Activated CD4-positive, alpha-beta T cell treated with anti-CD3 and anti-CD28 coated beads, Interleukin-2, amount 10 ng/mL, durations not matched to agents 7 days and 5 days (primary cell): Measurements from ENCODE around the gene SNAP47. TPM values are rescaled to one million over a fixed set of nuclear protein-coding genes. Genes with fewer than 3 reads are reported as not detected.

Experiments
- CTCF ChIA-PET: fragments of 350-600 bp; sonication (Branson Sonifier 250); formaldehyde crosslinking; loops from one replicate; lab custom pipeline; 2021; ENCODE audit warnings: antibody characterized with exemption; lab: Charles Lee
- POLR2A ChIA-PET: fragments of 350-600 bp; sonication (Branson Sonifier 250); formaldehyde crosslinking; loops from one replicate; lab custom pipeline; 2021; ENCODE audit warnings: antibody characterized with exemption; lab: Charles Lee
- DNase-seq: peaks from one replicate; pipeline ENCODE4 v3.0.0-alpha.2; 2020
- H3K27ac Mint-ChIP-seq: one replicate; pipeline ENCODE4 v1.8.0; 2021; ENCODE audit warnings: mild to moderate bottlenecking, moderate library complexity, mixed read lengths
- H3K27me3 Mint-ChIP-seq: one replicate; pipeline ENCODE4 v1.8.0; 2021; ENCODE audit warnings: mixed read lengths
- H3K36me3 Mint-ChIP-seq: one replicate; pipeline ENCODE4 v1.8.0; 2021; ENCODE audit warnings: low read depth, mixed read lengths
- H3K4me1 Mint-ChIP-seq: one replicate; pipeline ENCODE4 v1.8.0; 2021; ENCODE audit warnings: mixed read lengths
- H3K4me3 Mint-ChIP-seq: one replicate; pipeline ENCODE4 v1.8.0; 2021; ENCODE audit warnings: mild to moderate bottlenecking, moderate library complexity, mixed read lengths
- H3K9me3 Mint-ChIP-seq: one replicate; pipeline ENCODE4 v1.8.0; 2021; ENCODE audit warnings: mixed read lengths
- total RNA-seq, 2 experiments: library from RNA; stranded (reverse); gene quantifications; one replicate each; pipeline ENCODE4 v1.2.3, GENCODE V29; 2021

SNAP47 gene
- total RNA-seq, 2 experiments from 2014 or later: 30.3 TPM

DNA sequence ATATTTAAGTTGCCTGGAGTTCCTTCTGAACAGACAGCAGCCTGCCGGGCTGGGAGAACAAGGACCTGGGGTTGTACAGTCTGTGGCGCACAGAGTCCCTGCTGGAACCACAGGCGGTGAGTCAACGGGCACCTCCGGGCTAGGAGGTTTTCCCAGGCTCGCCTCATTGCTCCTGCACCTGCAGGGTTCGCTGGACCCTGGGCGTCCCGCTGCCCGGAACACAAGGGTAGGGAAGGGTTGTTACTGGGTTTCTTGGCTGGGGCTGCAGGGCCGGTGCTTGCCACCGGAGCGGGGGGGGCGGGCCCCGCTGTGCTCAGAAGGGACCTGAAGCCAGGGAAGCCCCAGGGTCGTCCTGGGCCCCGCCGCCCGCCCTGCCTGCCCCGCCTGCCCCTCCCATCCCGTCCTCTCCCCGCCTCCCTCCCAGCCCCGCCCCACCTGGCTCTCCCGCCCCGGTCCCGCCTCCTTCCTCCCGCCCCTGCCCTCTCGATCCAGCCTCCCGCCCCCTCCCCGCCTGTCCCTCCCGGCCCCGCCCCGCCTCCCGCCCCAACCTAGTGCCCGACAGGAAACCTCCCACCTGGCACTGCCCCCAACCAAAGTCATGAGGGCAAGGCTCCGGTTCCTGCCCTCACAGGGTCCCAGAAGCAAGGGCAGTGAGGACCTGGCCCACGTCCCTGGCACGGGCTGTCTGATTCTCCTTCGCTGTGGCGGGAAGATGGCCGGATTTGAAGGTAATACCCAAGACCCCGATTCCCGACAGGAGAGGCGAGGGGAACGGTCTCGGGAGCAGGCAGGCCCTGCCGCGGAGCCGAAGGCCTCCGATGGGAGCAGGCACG is 7.0 kb upstream of the SNAP47 start:
- Mint-ChIP-seq H3K4me3 (peak overlapping the region; percentile 71), H3K36me3 (peaks cover 3% of the 10 kb centered on the region), H3K27me3 (peaks cover 14% of the 10 kb centered on the region), H3K4me1 (peaks cover 21% of the 10 kb centered on the region), H3K27ac (peak overlapping the region; percentile 77), H3K9me3 (peaks cover 10% of the 10 kb centered on the region)
- peak; percentile 67 for DNase-seq
- POLR2A ChIA-PET: no interaction called here
- CTCF ChIA-PET: no interaction called here

DNA sequence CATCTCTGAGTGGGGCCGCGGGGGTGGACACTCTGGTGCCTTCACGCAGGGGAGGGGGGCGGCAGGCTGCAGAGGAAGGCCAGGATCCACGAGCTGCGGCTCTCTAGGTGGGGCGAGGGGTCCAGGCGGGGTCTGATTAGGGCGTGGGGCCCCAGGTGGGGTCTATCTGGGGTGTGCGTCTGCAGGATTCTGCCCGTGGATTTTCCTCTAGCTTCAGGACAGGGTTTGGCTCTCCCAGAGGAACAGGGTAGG is 6.4 kb upstream of the SNAP47 start:
- Mint-ChIP-seq H3K4me1 (peaks cover 26% of the 10 kb centered on the region), H3K27ac (peak overlapping the region; percentile 54), H3K27me3 (peaks cover 14% of the 10 kb centered on the region), H3K36me3 (peaks cover 6% of the 10 kb centered on the region), H3K9me3 (peaks cover 8% of the 10 kb centered on the region), H3K4me3 (peak overlapping the region; percentile 71)
- ChIA-PET CTCF (interaction anchor here (1.1 kb wide), 1 partner anchor 16 kb away, joined by 3 read pairs; no protein-coding TSS in a partner anchor), POLR2A (no interaction called here)
- DNase-seq: no peak

DNA sequence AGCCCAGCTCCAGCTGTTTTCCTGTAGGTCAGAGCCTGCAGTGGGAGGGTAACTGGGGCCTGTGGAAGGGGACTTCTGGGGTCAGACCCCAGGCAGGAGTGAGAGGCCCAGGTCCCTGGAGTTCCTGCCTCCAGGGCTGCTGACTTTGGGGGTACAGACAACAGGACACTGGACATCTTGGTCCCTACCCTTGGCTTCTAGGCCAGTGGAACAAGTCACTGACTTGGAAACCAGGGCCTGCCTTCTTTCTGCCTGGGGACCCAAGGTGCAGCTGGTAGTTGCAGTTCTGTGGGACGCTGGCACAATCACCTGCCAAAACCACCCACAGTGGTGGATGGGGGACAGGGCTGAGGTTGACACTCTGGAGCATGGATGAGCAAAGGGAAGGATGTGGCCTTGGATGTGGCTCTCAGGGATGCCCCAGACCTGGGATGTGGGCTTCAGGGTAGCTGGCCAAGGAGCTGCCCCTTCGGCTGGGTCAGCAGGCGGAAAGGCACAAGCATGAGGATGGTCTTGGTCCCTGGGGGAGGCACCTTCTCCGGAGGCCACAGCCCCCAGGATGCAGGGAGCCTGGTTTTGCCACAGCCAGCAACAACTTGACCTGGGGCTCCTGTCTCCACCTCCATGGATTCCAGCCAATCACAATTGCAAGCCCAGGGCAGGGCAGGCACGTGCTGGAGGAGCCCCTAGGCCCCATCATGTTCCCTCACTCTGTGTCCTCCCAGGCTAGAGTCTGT is 5.9 kb upstream of the SNAP47 start:
- Mint-ChIP-seq H3K27me3 (peaks cover 14% of the 10 kb centered on the region), H3K4me1 (peaks cover 28% of the 10 kb centered on the region)

DNA sequence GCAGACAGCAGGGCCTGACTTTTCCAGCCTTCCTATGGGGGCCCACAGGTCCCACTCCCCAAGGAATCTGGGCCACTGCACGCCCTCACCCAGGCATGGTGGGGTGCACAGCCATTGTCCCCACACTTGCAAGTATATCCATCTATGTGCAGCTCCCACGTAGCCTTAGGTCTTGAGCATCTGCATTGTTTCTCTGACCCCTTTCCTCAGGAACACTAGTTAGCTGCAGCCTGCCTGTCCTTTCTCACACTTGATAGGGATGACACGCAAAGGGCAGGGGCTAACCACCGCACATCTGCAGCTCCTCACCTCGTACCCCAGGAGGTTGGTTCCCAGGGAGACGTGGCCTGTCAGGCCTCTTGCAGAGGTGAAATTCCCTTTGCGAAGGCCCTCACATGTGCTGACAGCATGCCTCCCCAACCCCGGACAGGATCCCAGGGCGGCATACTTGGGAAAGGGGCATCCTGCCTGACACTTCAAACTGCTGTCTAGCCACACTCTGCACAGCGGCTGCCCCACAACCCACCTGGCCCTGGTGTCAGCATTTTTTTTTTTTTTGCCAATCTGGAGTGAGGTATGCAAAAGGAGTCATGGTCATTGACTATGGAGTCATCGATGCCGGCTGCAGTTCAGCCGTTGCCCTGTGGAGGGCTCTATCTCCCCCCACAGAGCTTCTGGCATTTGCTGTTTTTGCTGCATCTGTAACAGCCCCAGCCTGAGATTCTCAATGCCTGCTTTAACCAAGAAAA is 5.2 kb upstream of the SNAP47 start:
- peaks cover 8% of the 10 kb centered on the region for H3K36me3 Mint-ChIP-seq
- H3K4me1 Mint-ChIP-seq: peaks cover 32% of the 10 kb centered on the region
- CTCF ChIA-PET: interaction anchor here (0.6 to 1.3 kb wide), 9 partner anchors 15 to 364 kb away, joined by 3 to 5 read pairs (median 3); no protein-coding TSS in a partner anchor
- H3K4me3 Mint-ChIP-seq: peak overlapping the region; percentile 27
- peaks cover 14% of the 10 kb centered on the region for H3K27me3 Mint-ChIP-seq
- peak; percentile 43 for DNase-seq
- H3K9me3 Mint-ChIP-seq: peaks cover 3% of the 10 kb centered on the region
- POLR2A ChIA-PET: no interaction called here
- no peak overlapping the region for H3K27ac Mint-ChIP-seq

More for the DNA sequence above, 5.9 kb upstream of the SNAP47 start:
- Mint-ChIP-seq H3K36me3 (peaks cover 7% of the 10 kb centered on the region), H3K27ac (peak overlapping the region; percentile 54), H3K4me3 (peak overlapping the region; percentile 71), H3K9me3 (peaks cover 4% of the 10 kb centered on the region)
- DNase-seq: no peak
- POLR2A ChIA-PET: no interaction called here
- CTCF ChIA-PET: interaction anchor here (0.6 to 1.1 kb wide), 3 partner anchors 16 to 364 kb away, joined by 3 to 5 read pairs (median 3); no protein-coding TSS in a partner anchor

DNA sequence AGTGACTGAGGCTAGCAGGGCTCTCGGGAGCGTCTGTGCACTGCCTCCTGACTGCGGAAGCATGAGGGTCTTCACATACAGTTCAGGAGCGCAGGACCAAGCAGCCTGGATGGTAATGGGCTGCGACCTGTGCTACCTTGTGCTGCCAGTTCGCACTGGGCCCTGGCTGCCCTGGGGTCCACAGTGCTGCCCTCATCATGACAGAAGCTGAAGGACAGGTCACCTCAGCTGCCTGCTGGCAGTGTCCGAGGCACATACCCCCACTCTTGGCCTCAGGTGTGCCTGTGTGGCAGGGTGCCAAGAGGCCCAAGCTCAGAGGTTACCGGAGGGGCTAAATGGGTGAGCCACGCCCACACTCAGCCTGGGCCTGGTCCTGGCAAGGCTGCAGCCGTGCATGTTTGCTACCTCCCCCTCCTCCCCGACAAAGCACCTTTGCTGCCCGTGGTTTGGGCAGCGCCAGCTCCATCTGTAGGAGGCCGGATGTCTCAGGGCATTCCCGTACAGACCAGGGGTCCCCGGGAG is 4.5 kb upstream of the SNAP47 start:
- Mint-ChIP-seq H3K27me3 (peaks cover 14% of the 10 kb centered on the region), H3K4me3 (no peak overlapping the region), H3K4me1 (peaks cover 32% of the 10 kb centered on the region), H3K27ac (no peak overlapping the region), H3K9me3 (no peaks in the 10 kb centered on the region), H3K36me3 (peaks cover 8% of the 10 kb centered on the region)
- ChIA-PET CTCF (interaction anchor here (0.7 to 1.3 kb wide), 6 partner anchors 20 to 158 kb away, joined by 3 to 4 read pairs (median 3); no protein-coding TSS in a partner anchor), POLR2A (interaction anchor here (0.6 kb wide), 1 partner anchor 37 kb away, joined by 3 read pairs; no protein-coding TSS in a partner anchor)
- no peak for DNase-seq

DNA sequence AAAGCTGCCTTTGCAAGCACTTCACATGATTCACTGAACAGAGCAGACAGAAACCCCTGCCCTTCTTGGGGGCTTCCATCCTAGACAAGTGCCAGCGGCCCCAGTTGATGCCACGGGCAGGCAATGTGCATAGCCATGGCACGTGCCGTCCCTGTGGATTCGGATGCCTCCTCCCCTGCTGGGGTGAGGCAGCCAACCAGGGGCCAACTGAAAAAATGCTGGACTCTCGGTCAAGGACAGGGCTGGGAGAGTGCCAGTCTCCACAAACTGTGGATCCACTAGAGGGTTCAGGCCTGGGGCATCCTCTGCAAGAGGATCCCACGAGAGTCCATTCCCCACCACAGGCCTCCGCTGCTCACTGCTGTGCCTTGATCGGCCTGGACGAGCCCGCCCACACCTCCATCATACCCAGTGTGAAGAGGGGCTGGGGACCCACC is 4.0 kb upstream of the SNAP47 start:
- Mint-ChIP-seq H3K9me3 (no peaks in the 10 kb centered on the region), H3K4me3 (no peak overlapping the region), H3K27ac (no peak overlapping the region), H3K4me1 (peaks cover 37% of the 10 kb centered on the region), H3K27me3 (peaks cover 13% of the 10 kb centered on the region), H3K36me3 (peaks cover 7% of the 10 kb centered on the region)
- CTCF ChIA-PET: interaction anchor here (1.3 kb wide), 1 partner anchor 35 kb away, joined by 3 read pairs; no protein-coding TSS in a partner anchor
- DNase-seq: no peak
- POLR2A ChIA-PET: interaction anchor here (0.6 kb wide), 1 partner anchor 38 kb away, joined by 3 read pairs; no protein-coding TSS in a partner anchor

DNA sequence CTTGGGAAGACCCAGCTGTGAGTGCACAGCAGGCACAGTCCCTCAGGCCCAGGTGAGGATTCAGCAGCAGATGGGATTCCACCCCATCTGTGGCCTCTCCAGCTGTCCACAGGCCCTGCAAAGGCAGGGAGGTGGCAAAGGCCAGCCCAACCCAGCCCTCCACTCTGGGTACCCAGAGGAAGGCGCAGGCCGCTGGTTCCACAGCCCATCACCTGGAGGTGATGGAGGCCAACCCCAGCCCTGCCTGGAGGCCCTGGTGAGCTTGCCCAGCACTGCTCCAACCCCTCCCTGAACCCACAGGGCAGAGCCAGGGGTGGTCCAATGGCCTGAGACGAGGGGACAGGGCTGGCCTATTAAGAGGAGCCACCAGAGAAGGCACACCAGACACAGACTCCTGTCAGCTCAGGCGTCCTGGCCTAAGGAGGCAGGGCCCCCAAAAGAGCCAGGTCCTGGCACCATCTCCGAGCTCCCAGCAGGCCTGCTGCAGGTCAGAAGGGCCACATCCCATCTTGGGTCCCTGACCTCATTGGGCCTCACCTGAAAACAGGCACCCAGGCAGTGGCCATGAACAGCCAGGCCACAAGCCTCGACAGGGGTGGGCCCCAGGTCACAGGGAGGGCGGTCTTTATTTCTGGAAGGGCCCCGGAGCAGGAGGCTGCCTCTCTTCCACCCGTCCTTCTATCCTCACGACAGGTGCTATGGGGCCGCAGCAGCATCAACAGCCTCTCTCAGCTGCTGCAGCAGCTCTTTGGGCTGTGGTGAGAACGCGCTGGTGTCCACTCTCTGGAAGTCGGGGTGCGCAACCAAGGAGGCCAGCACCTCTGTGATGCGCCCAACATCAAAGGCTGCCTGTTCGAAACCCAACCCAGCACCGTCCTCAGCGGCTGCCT is 3.3 kb upstream of the SNAP47 start:
- Mint-ChIP-seq H3K27ac (no peak overlapping the region), H3K27me3 (peaks cover 7% of the 10 kb centered on the region), H3K9me3 (no peaks in the 10 kb centered on the region), H3K4me1 (peaks cover 41% of the 10 kb centered on the region), H3K4me3 (no peak overlapping the region), H3K36me3 (peaks cover 5% of the 10 kb centered on the region)
- POLR2A ChIA-PET: no interaction called here
- CTCF ChIA-PET: interaction anchor here (1.0 to 1.3 kb wide), 2 partner anchors 34 to 35 kb away, joined by 3 read pairs; no protein-coding TSS in a partner anchor
- no peak for DNase-seq

DNA sequence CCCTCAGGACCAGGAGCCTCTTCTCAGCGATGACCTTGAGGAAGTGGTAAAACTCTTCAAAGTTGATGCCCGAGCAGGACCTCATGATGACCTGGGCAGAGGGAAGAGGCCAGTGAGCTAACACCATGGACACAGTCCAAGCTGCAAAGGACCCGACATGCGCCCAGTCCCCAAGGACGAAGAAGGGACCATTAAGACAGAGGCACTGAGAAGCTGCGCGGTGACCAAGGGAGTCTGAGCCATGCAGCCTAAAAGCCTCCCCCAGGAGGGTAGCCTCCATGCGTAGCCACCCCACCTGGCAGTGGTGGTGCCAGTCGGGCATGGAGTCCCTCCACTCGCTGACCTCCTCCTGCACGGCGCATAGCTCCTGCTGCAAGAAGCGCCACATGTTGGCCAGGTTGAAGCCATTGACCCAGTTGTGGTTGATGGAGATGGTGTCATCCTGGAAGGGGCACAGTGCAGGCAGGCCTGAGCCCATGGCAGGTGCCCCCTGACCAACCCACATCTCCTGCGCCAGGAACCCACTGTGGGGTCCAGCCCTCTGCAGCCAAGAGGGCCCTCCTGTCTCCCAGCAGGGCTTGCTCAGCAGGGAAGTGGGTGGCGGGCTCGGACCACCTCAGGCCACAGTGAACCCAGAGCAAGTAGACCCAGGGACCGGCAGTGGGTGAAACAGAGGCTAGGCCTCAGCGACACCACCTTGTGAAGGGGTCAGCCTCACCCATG is 2.5 kb upstream of the SNAP47 start:
- H3K36me3 Mint-ChIP-seq: peaks cover 5% of the 10 kb centered on the region
- DNase-seq: no peak
- peak overlapping the region; percentile 27 for H3K4me3 Mint-ChIP-seq
- no peaks in the 10 kb centered on the region for H3K9me3 Mint-ChIP-seq
- ChIA-PET POLR2A (no interaction called here), CTCF (interaction anchor here (1.0 kb wide), 1 partner anchor 35 kb away, joined by 3 read pairs; no protein-coding TSS in a partner anchor)
- H3K4me1 Mint-ChIP-seq: peaks cover 46% of the 10 kb centered on the region
- H3K27me3 Mint-ChIP-seq: peaks cover 2% of the 10 kb centered on the region
- H3K27ac Mint-ChIP-seq: no peak overlapping the region

DNA sequence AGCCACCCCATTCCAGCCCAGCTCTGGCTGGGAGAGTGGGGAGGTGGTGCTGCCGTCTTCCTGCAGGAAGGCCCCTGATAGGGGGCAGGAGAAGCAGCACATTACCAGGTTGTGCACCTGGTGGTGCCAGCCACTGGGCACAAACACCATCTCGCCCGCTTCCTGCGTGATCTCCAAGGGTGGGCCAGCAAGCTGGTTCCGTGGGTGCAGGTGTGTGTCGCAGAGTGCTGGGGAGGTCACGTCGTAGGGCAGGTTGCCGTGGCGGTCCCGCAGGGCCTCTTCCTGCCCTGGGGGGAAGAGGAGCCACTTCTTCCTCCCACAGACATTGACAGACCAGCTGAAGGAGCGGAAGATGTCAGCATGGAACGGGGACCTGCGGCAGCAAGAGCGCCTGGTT is 1.9 kb upstream of the SNAP47 start:
- no peak for DNase-seq
- Mint-ChIP-seq H3K27me3 (no peaks in the 10 kb centered on the region), H3K4me3 (peak overlapping the region; percentile 61), H3K4me1 (peaks cover 42% of the 10 kb centered on the region), H3K36me3 (peaks cover 5% of the 10 kb centered on the region), H3K9me3 (no peaks in the 10 kb centered on the region), H3K27ac (no peak overlapping the region)
- CTCF ChIA-PET: interaction anchor here (1.0 kb wide), 1 partner anchor 34 kb away, joined by 3 read pairs; no protein-coding TSS in a partner anchor
- POLR2A ChIA-PET: no interaction called here

DNA sequence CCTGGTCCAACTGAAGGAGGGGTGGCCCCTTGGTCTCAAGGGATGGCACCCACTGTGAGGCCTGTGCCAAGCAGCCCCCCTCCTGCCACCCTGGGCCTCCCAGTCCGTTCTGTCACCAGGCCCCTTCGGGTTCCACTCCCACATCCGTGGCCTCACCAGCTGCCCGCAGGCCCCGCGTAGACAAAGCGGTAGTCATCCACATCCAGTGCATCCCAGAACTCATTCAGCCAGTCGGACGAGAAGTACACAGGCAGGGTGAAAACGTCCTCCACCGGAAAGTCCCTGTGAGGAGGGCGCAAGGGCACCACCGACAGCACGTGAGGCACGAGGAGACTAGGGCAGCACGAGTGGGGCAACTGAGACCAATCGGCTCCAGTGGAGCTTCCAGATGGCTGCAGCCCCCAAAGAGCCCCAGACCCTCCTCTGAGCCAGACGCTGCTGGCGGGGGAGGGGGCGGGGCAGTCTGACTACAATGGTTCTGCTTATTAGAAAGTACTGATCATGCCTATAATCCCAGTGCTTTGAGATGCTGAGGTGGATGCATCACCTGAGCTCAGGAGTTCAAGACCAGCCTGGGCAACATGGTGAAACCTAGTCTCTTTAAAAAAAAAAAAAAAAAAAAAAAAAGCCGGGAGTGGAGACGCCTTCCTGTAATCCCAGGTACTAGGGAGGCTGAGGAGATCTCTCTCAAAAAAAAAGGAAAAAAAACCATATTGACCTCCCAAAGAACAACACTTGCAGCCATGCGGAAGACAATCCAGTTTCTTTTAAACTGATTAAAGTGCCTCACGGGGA is 1.3 kb upstream of the SNAP47 start:
- ChIA-PET POLR2A (no interaction called here), CTCF (no interaction called here)
- Mint-ChIP-seq H3K4me3 (peak overlapping the region; percentile 89), H3K27me3 (no peaks in the 10 kb centered on the region), H3K27ac (peak overlapping the region; percentile 87), H3K36me3 (peaks cover 5% of the 10 kb centered on the region), H3K4me1 (peaks cover 39% of the 10 kb centered on the region), H3K9me3 (no peaks in the 10 kb centered on the region)
- DNase-seq: no peak
